ENCODE data around the gene RNF20. TPM values are rescaled to one million over a fixed set of nuclear protein-coding genes. Genes with fewer than 3 reads are reported as not detected.

RNF20 gene
- 24.3 and 25.7 TPM in 2 replicates for total RNA-seq

GRCh38 chr9:101533334-101534204 is at the start of gene RNF20:
RNF20 (plus strand) TSS chr9:101533853; CDS start chr9:101535424, 1,571 bp downstream.

DNA sequence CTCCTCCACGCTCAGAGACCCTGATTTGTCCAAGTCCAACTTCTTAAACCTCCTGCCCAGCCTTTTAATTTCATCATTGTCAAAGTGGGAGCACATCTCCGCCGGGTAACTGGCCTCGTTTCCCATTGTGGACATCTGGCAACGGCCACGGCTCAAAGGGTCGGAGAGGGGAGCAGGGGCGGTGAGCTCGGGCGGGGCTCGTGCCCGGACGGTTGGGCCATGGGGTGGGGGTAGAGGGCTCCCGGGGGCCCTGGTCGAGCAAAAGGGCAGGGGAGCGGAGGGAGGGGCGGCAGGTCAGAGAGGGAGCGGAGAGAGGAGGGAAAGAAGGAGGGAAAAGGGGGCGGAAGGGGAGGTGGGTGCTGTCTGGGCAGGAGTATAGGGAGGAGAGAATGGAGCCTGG is 61.1 kb downstream of the RNF20 start, which contains the start of gene PPP3R2:
PPP3R2 (minus strand) TSS at position 174 of the 400 bp plus-strand sequence; CDS start at position 126, 48 bp downstream.

Small RNAs within 50 kb of the gene (small RNA-seq; reads per million reads assigned to genes)
- gene AL353621.1: not detected

Other genes starting within 250 kb of the RNF20 start
- under 0.01 and 0.07 TPM in 2 replicates for gene BAAT, start 148.8 kb upstream of the RNF20 start, total RNA-seq
- gene MRPL50, start 135.2 kb upstream of the RNF20 start, total RNA-seq: 19.5 and 20.3 TPM in 2 replicates
- 24.2 and 26.0 TPM in 2 replicates for gene ZNF189, start 135.0 kb upstream of the RNF20 start, total RNA-seq
- gene ALDOB, start 98.1 kb upstream of the RNF20 start, total RNA-seq: not detected in 2 replicates
- not detected in 2 replicates for gene PPP3R2, start 61.1 kb downstream of the RNF20 start, total RNA-seq
- not detected in 2 replicates for gene GRIN3A, start 204.8 kb downstream of the RNF20 start, total RNA-seq